Transverse colon (tissue), 4 donors: ENCODE measurements around the gene CXXC4.

Source experiments
- CTCF ChIP-seq, 5 experiments: fragments of 200-600 bp in 3 of 5; fragments of 450-650 bp in 2 of 5; sonication (generic) in 3 of 5; IDR thresholded peaks; 1 replicate in 2 of 5; 2 replicates in 3 of 5; pipeline ENCODE4 v1.5.1; 2016 to 2017; ENCODE audit warnings: antibody characterized with exemption in 5 of 5, inconsistent platforms in 3 of 5, mild to moderate bottlenecking in 2 of 5, moderate library complexity in 1 of 5
- EP300 ChIP-seq: sonication (generic); formaldehyde crosslinking; IDR thresholded peaks from one replicate; pipeline ENCODE4 v1.6.1; 2017; ENCODE audit warnings: antibody characterized with exemption, low read depth
- POLR2A ChIP-seq: fragments of 450-650 bp; IDR thresholded peaks from one replicate; pipeline ENCODE4 v1.6.1; 2016; ENCODE audit warnings: antibody characterized with exemption, mild to moderate bottlenecking, moderate library complexity
- POLR2AphosphoS5 ChIP-seq, 3 donors: sonication (generic); formaldehyde crosslinking; IDR thresholded peaks; one replicate each; pipeline ENCODE4 v1.6.1; 2016; ENCODE audit warnings: antibody characterized with exemption in 3 of 3

- TF ChIP-seq POLR2A (no peak), CTCF (IDR thresholded peaks at IDR 0.05) (no peak), POLR2AphosphoS5 (IDR thresholded peaks at IDR 0.05) (no peak), EP300 (no peak)
These were observed 68.7 kb downstream of the CXXC4 start for GRCh38 chr4:104425948-104426347.
